Neural cell (in vitro differentiated cells): ENCODE measurements around the gene CEMIP2. TPM values are rescaled to one million over a fixed set of nuclear protein-coding genes. Genes with fewer than 3 reads are reported as not detected.

Experiments
- H2AFZ ChIP-seq: fragments of 200-600, 300-800 bp; sonication (generic), shearing (Covaris generic); 2 replicates; pipeline ENCODE4 v1.6.0; 2014; ENCODE audit warnings: low read depth, mild to moderate bottlenecking, antibody characterized with exemption, low read length, moderate library complexity
- H3F3A ChIP-seq: fragments of 200-600 bp; shearing (Covaris generic); 2 replicates; pipeline ENCODE4 v1.6.1; 2016; ENCODE audit warnings: mild to moderate bottlenecking, moderate library complexity, mixed read lengths, antibody characterized with exemption, low read length; ENCODE audit not compliant: insufficient read depth, poor library complexity, severe bottlenecking
- H3K27ac ChIP-seq: fragments of 200-600, 300-800 bp; sonication (generic), shearing (Covaris generic); 2 replicates; pipeline ENCODE4 v1.5.1; 2014; ENCODE audit warnings: mild to moderate bottlenecking, low read length, moderate library complexity
- H3K27me3 ChIP-seq: fragments of 300-800, 200-600 bp; sonication (generic), shearing (Covaris generic); 2 replicates; pipeline ENCODE4 v1.6.0; 2014; ENCODE audit warnings: mild to moderate bottlenecking, low read depth, low read length, moderate library complexity; ENCODE audit not compliant: insufficient read depth
- H3K36me3 ChIP-seq: fragments of 300-800, 200-600 bp; sonication (generic), shearing (Covaris generic); 2 replicates; pipeline ENCODE4 v1.5.1; 2014; ENCODE audit warnings: mild to moderate bottlenecking, antibody characterized with exemption, low read length, moderate library complexity; ENCODE audit not compliant: insufficient read depth
- H3K4me2 ChIP-seq: fragments of 300-800, 200-600 bp; sonication (generic), shearing (Covaris generic); 2 replicates; pipeline ENCODE4 v1.6.0; 2014; ENCODE audit warnings: mild to moderate bottlenecking, low read length
- H3K4me3 ChIP-seq: fragments of 300-800, 200-600 bp; sonication (generic), shearing (Covaris generic); 2 replicates; pipeline ENCODE4 v1.5.1; 2014; ENCODE audit warnings: mild to moderate bottlenecking, low read length, moderate library complexity
- H3K79me2 ChIP-seq: fragments of 200-600 bp; shearing (Covaris generic); replicated peaks from 2 replicates; pipeline ENCODE4 v1.6.0; 2014; ENCODE audit warnings: mild to moderate bottlenecking, low read length, moderate library complexity; ENCODE audit not compliant: insufficient read depth
- H3K9ac ChIP-seq: fragments of 300-800, 200-600 bp; sonication (generic), shearing (Covaris generic); 2 replicates; pipeline ENCODE4 v1.6.1; 2016; ENCODE audit warnings: mild to moderate bottlenecking, low read length, mixed read lengths
- H3K9me2 ChIP-seq: fragments of 200-600 bp; shearing (Covaris generic); 2 replicates; pipeline ENCODE4 v1.6.1; 2016; ENCODE audit warnings: mild to moderate bottlenecking, low read length, mixed read lengths; ENCODE audit not compliant: insufficient read depth
- H3K9me3 ChIP-seq: fragments of 200-600, 300-800 bp; sonication (generic), shearing (Covaris generic); 2 replicates; pipeline ENCODE4 v1.6.1; 2016; ENCODE audit warnings: mild to moderate bottlenecking, mixed run types, low read length, moderate library complexity, mixed read lengths
- H4K20me1 ChIP-seq: fragments of 200-600 bp; shearing (Covaris generic); 2 replicates; pipeline ENCODE4 v1.6.1; 2016; ENCODE audit warnings: mild to moderate bottlenecking, mixed run types; ENCODE audit not compliant: insufficient read depth
- CTCF ChIP-seq: fragments of 450-650 bp; IDR thresholded peaks from 2 replicates; pipeline ENCODE4 v1.5.1; 2014; ENCODE audit warnings: antibody characterized with exemption, mild to moderate bottlenecking, moderate library complexity; ENCODE audit not compliant: poor library complexity, severe bottlenecking
- EP300 ChIP-seq: fragments of 450-650 bp; conservative IDR thresholded peaks from 2 replicates; pipeline ENCODE4 v1.6.1; 2014; ENCODE audit warnings: antibody characterized with exemption, mild to moderate bottlenecking, moderate library complexity; ENCODE audit not compliant: poor library complexity, severe bottlenecking
- EZH2 ChIP-seq: fragments of 200-600, 300-800 bp; shearing (Covaris generic), sonication (generic); IDR thresholded peaks from 2 replicates; pipeline ENCODE4 v1.6.1; 2014; ENCODE audit warnings: antibody characterized with exemption, low read length, borderline replicate concordance, mild to moderate bottlenecking; ENCODE audit not compliant: insufficient read depth, poor library complexity, severe bottlenecking
- MXI1 ChIP-seq: fragments of 450-650 bp; conservative IDR thresholded peaks from 2 replicates; pipeline ENCODE4 v1.6.1; 2014; ENCODE audit warnings: antibody characterized with exemption, mild to moderate bottlenecking; ENCODE audit not compliant: poor library complexity, severe bottlenecking
- POLR2AphosphoS5 ChIP-seq: IDR thresholded peaks from 2 replicates; pipeline ENCODE4 v1.6.1; 2012
- RAD21 ChIP-seq: fragments of 450-650 bp; conservative IDR thresholded peaks from 2 replicates; pipeline ENCODE4 v1.6.1; 2014; ENCODE audit warnings: antibody characterized with exemption, mild to moderate bottlenecking, moderate library complexity
- REST ChIP-seq: IDR thresholded peaks from 2 replicates; pipeline ENCODE4 v1.6.1; 2012; ENCODE audit warnings: borderline replicate concordance
- SMC3 ChIP-seq: fragments of 450-650 bp; conservative IDR thresholded peaks from 2 replicates; pipeline ENCODE4 v1.6.1; 2014; ENCODE audit warnings: antibody characterized with exemption, mild to moderate bottlenecking, moderate library complexity; ENCODE audit not compliant: poor library complexity
- TAF1 ChIP-seq: IDR thresholded peaks from 2 replicates; pipeline ENCODE4 v1.6.1; 2012; ENCODE audit warnings: low read depth
- polyA plus RNA-seq: library from polyadenylated mRNA; depleted of rRNA; stranded (reverse); fragments of >200 nt; gene quantifications from 2 replicates; pipeline ENCODE4 v1.2.3, GENCODE V29; 2014

Gene CEMIP2
- polyA plus RNA-seq, 1 donor from 2014 or later = 11.3 TPM

- Histone ChIP-seq H3K79me2 (peaks cover 2% of the 10 kb centered on the region), H2AFZ (no peak overlapping the region), H3K9ac (no peak overlapping the region), H3K27me3 (no peaks in the 10 kb centered on the region), H3K4me3 (no peak overlapping the region), H3K9me3 (no peaks in the 10 kb centered on the region), H3F3A (no peaks in the 10 kb centered on the region), H4K20me1 (no peaks in the 10 kb centered on the region), H3K27ac (no peak overlapping the region), H3K36me3 (peaks cover 5% of the 10 kb centered on the region), H3K4me2 (no peak overlapping the region), H3K9me2 (no peaks in the 10 kb centered on the region)
- TF ChIP-seq SMC3 = no peak
- no peak for TF ChIP-seq EP300
- no peak for TF ChIP-seq EZH2
- TF ChIP-seq CTCF = no peak
- no peak for TF ChIP-seq REST
- TF ChIP-seq TAF1 = no peak
- no peak for TF ChIP-seq RAD21
- no peak for TF ChIP-seq MXI1
- TF ChIP-seq POLR2AphosphoS5 = no peak
These were observed 33.4 kb downstream of the CEMIP2 start for GRCh38 chr9:71734950-71735349.

GRCh38 chr9:71733176-71733575 is 35.1 kb downstream of the CEMIP2 start:
- Histone ChIP-seq H3K27me3 (no peaks in the 10 kb centered on the region), H4K20me1 (no peaks in the 10 kb centered on the region), H3K9me3 (no peaks in the 10 kb centered on the region), H2AFZ (no peak overlapping the region), H3K4me3 (no peak overlapping the region), H3K79me2 (peaks cover 2% of the 10 kb centered on the region), H3K9ac (no peak overlapping the region), H3K36me3 (peaks cover 5% of the 10 kb centered on the region), H3F3A (no peaks in the 10 kb centered on the region), H3K27ac (no peak overlapping the region), H3K4me2 (no peak overlapping the region), H3K9me2 (no peaks in the 10 kb centered on the region)
- no peak for TF ChIP-seq RAD21
- TF ChIP-seq MXI1 = no peak
- no peak for TF ChIP-seq EP300
- no peak for TF ChIP-seq EZH2
- no peak for TF ChIP-seq SMC3
- TF ChIP-seq POLR2AphosphoS5 = no peak
- no peak for TF ChIP-seq CTCF
- no peak for TF ChIP-seq REST
- TF ChIP-seq TAF1 = no peak
